GM12878 (cell line): ENCODE measurements around the gene TMOD2. TPM values are rescaled to one million over a fixed set of nuclear protein-coding genes. Genes with fewer than 3 reads are reported as not detected.

ENCODE experiments used
- ATF2 ChIP-seq: IDR thresholded peaks from 2 replicates; pipeline ENCODE4 v1.6.1; 2012; ENCODE audit warnings: low read length, inconsistent platforms
- BRCA1 ChIP-seq: IDR thresholded peaks from 2 replicates; pipeline ENCODE4 v1.6.1; 2011; ENCODE audit warnings: low read depth, low read length, improper control_type of control experiment
- CHD1 ChIP-seq: IDR thresholded peaks from 2 replicates; pipeline ENCODE4 v1.6.1; 2012; ENCODE audit warnings: low read depth, low read length, improper control_type of control experiment
- CHD2 ChIP-seq: IDR thresholded peaks from 2 replicates; pipeline ENCODE4 v1.6.1; 2011; ENCODE audit warnings: low read depth, low read length, improper control_type of control experiment, borderline replicate concordance
- CHD4 ChIP-seq: fragments of 200-600 bp; sonication (generic); IDR thresholded peaks from 2 replicates; pipeline ENCODE4 v1.6.1; 2016; ENCODE audit warnings: mild to moderate bottlenecking
- CTCF ChIP-seq, 3 experiments: IDR thresholded peaks in 2 of 3; conservative IDR thresholded peaks in 1 of 3; 2 replicates each; pipeline ENCODE4 v1.5.1; 2011; ENCODE audit warnings: low read depth in 3 of 3, low read length in 3 of 3, mild to moderate bottlenecking in 3 of 3, control low read depth in 2 of 3, moderate library complexity in 2 of 3, inconsistent platforms in 1 of 3, mixed read lengths in 1 of 3; ENCODE audit not compliant: control insufficient read depth in 2 of 3, insufficient read depth in 1 of 3; ENCODE audit errors: extremely low read depth in 1 of 3
- DPF2 ChIP-seq: fragments of 450-650 bp; IDR thresholded peaks from 2 replicates; pipeline ENCODE4 v1.6.1; 2017; ENCODE audit warnings: mild to moderate bottlenecking
- FOXK2 ChIP-seq: fragments of 450-650 bp; IDR thresholded peaks from 2 replicates; pipeline ENCODE4 v1.6.1; 2017; ENCODE audit warnings: mild to moderate bottlenecking, moderate library complexity
- HDAC6 ChIP-seq: fragments of 200-600 bp; sonication (generic); IDR thresholded peaks from one replicate; pipeline ENCODE4 v1.8.0; 2017; ENCODE audit warnings: antibody characterized with exemption; ENCODE audit not compliant: unreplicated experiment
- HSF1 ChIP-seq: fragments of 150-350 bp; IDR thresholded peaks from 2 replicates; pipeline ENCODE4 v1.6.1; 2014; ENCODE audit warnings: mild to moderate bottlenecking, low read depth, low read length
- PKNOX1 ChIP-seq: fragments of 450-650 bp; IDR thresholded peaks from 2 replicates; pipeline ENCODE4 v1.6.1; 2016; ENCODE audit warnings: mild to moderate bottlenecking
- RCOR1 ChIP-seq: conservative IDR thresholded peaks from 2 replicates; pipeline ENCODE4 v1.6.1; 2012; ENCODE audit warnings: low read depth, low read length, improper control_type of control experiment
- SREBF1 ChIP-seq: IDR thresholded peaks from 2 replicates; pipeline ENCODE4 v1.6.1; 2012; ENCODE audit warnings: mild to moderate bottlenecking, low read length
- USF2 ChIP-seq: IDR thresholded peaks from 2 replicates; pipeline ENCODE4 v1.6.1; 2011; ENCODE audit warnings: low read depth, low read length, improper control_type of control experiment, borderline replicate concordance
- ZNF217 ChIP-seq: fragments of 450-650 bp; IDR thresholded peaks from 2 replicates; pipeline ENCODE4 v1.6.1; 2017; ENCODE audit warnings: antibody characterized with exemption, mild to moderate bottlenecking
- ZNF24 ChIP-seq: fragments of 450-650 bp; IDR thresholded peaks from 2 replicates; pipeline ENCODE4 v1.6.1; 2017; ENCODE audit warnings: antibody characterized with exemption, mild to moderate bottlenecking
- ZNF274 ChIP-seq: IDR thresholded peaks from one replicate; pipeline ENCODE4 v1.8.0; 2011; ENCODE audit not compliant: insufficient read length, insufficient read depth
- ZNF592 ChIP-seq: fragments of 450-650 bp; IDR thresholded peaks from 2 replicates; pipeline ENCODE4 v1.6.1; 2017; ENCODE audit warnings: mild to moderate bottlenecking, moderate library complexity
- polyA plus RNA-seq, 11 experiments: library from polyadenylated mRNA; depleted of rRNA in 4 of 11; unstranded in 6 of 11; stranded (reverse) in 5 of 11; fragments of >200 nt; fragmentation: Nextera tagmentation in 4 of 11; fragmentation: Illumina TruSeq in 1 of 11; extraction: Ambion mirVana in 4 of 11; extraction: Trizol in 1 of 11; gene quantifications; 1 replicate in 1 of 11; 2 replicates in 10 of 11; pipeline versions ENCODE4 v1.2.1 to v1.2.3, GENCODE V29; 2011 to 2016; ENCODE audit warnings: inconsistent platforms in 2 of 11, missing spikeins in 2 of 11, low read depth in 1 of 11
- total RNA-seq, 4 experiments: library from RNA; depleted of rRNA in 3 of 4; stranded (reverse); fragments of >200 nt in 3 of 4; fragmentation: Illumina TruSeq in 1 of 4; extraction: Trizol in 1 of 4; gene quantifications; 2 replicates each; pipeline versions ENCODE4 v1.2.1 to v1.2.3, GENCODE V29; 2013 to 2021

The TMOD2 gene
- total and polyA plus RNA-seq, 10 of the 15 experiments (the other 5 are each of a cell fraction or from before 2014, with no cell fraction given): 0.61 to 15.2 (median 6.3) TPM

GRCh38 chr15:51829376-51830275 is 78.2 kb downstream of the TMOD2 start, which contains the start of gene TMOD3 (continued):
- TF ChIP-seq CTCF (IDR thresholded peaks at IDR 0.05 in 2 of 3, conservative IDR thresholded peaks at IDR 0.05 in 1 of 3; ENCODE audit: control insufficient read depth in 2 of 3, extremely low read depth in 1 of 3, insufficient read depth in 1 of 3, low read depth in 3 of 3, low read length in 3 of 3) (0 out of 6 replicates have a peak, but pooled peaks of 1 of the 3 experiments have one; percentile 5), RCOR1 (no peak), CHD2 (no peak), DPF2 (peak; percentile 71), USF2 (no peak), HSF1 (no peak), PKNOX1 (no peak; the same call in 1 of the 2 replicates), CHD1 (no peak), FOXK2 (no peak), CHD4 (no peak), ZNF24 (no peak), ATF2 (no peak), BRCA1 (no peak), ZNF592 (no peak), ZNF217 (peak; percentile 74), HDAC6 (no peak), SREBF1 (0 out of 2 replicates have a peak, but pooled peaks have one; percentile 23), ZNF274 (no peak)
